ENCODE data around the gene C22orf23.

Gene C22orf23

GRCh38 chr22:37926358-37926757, 27.0 kb downstream of the C22orf23 start:
- DNase-seq (ENCODE audit: low spot score) (no peak), FAIRE-seq (no peak)

- DNase-seq (ENCODE audit: low spot score) = no peak
Measured at GRCh38 chr22:37925767-37926166, 27.6 kb downstream of the C22orf23 start.

GRCh38 chr22:37925330-37925729, 28.1 kb downstream of the C22orf23 start:
- FAIRE-seq (no peak), DNase-seq (ENCODE audit: low spot score) (no peak)

More at GRCh38 chr22:37925767-37926166, 27.6 kb downstream of the C22orf23 start:
- no peak for FAIRE-seq

GRCh38 chr22:37924386-37925065, 28.9 kb downstream of the C22orf23 start:
- DNase-seq (ENCODE audit: low spot score) (no peak), FAIRE-seq (no peak)

GRCh38 chr22:37923927-37924326, 29.5 kb downstream of the C22orf23 start:
- DNase-seq (ENCODE audit: low spot score) (no peak), FAIRE-seq (no peak)

- no peak for FAIRE-seq
Measured at GRCh38 chr22:37922191-37922590, 31.2 kb downstream of the C22orf23 start.

GRCh38 chr22:37920126-37920525, 33.3 kb downstream of the C22orf23 start:
- DNase-seq (ENCODE audit: low spot score) (no peak), FAIRE-seq (no peak)

More at GRCh38 chr22:37922191-37922590, 31.2 kb downstream of the C22orf23 start:
- DNase-seq (ENCODE audit: low spot score) = no peak

GRCh38 chr22:37918580-37919270, 34.7 kb downstream of the C22orf23 start:
- no peak for FAIRE-seq
- no peak for DNase-seq (ENCODE audit: low spot score)

- no peak for DNase-seq (ENCODE audit: low spot score)
- no peak for FAIRE-seq
Measured at GRCh38 chr22:37917874-37918548, 35.4 kb downstream of the C22orf23 start.

GRCh38 chr22:37916311-37916710, 37.1 kb downstream of the C22orf23 start:
- DNase-seq (ENCODE audit: low spot score) (no peak), FAIRE-seq (no peak)

GRCh38 chr22:37913233-37913721, 40.1 kb downstream of the C22orf23 start:
- DNase-seq (ENCODE audit: low spot score) = no peak
- FAIRE-seq = no peak

GRCh38 chr22:37912171-37912570, 41.2 kb downstream of the C22orf23 start:
- no peak for FAIRE-seq

GRCh38 chr22:37911697-37912096, 41.7 kb downstream of the C22orf23 start:
- DNase-seq (ENCODE audit: low spot score) (no peak), FAIRE-seq (no peak)

More at GRCh38 chr22:37912171-37912570, 41.2 kb downstream of the C22orf23 start:
- DNase-seq (ENCODE audit: low spot score) = no peak

GRCh38 chr22:37910890-37911672, 42.3 kb downstream of the C22orf23 start:
- FAIRE-seq (peak; percentile 17), DNase-seq (ENCODE audit: low spot score) (no peak)

GRCh38 chr22:37909766-37910165, 43.6 kb downstream of the C22orf23 start:
- no peak for DNase-seq (ENCODE audit: low spot score)
- FAIRE-seq = no peak

GRCh38 chr22:37907036-37907954, 46.1 kb downstream of the C22orf23 start:
- peak; percentile 56 for FAIRE-seq
- no peak for DNase-seq (ENCODE audit: low spot score)

GRCh38 chr22:37906364-37907008, 46.9 kb downstream of the C22orf23 start:
- peak; percentile 30 for FAIRE-seq
- DNase-seq (ENCODE audit: low spot score) = peak; percentile 43

- FAIRE-seq (peak; percentile 88), DNase-seq (ENCODE audit: low spot score) (peak; percentile 92)
Measured at GRCh38 chr22:37905534-37906363, 47.7 kb downstream of the C22orf23 start, which contains the start of gene MICALL1. MICALL1 (plus strand) TSS chr22:37906297; CDS start chr22:37906423, 126 bp downstream.

All from urothelium cell line (cell line).